MM.1S (cell line): Measurements from ENCODE around the gene ACCSL.

Source experiments
- DNase-seq: peaks from one replicate; pipeline ENCODE4 v3.0.0-alpha.2; 2015
- H2AFZ ChIP-seq: fragments of 300-600 bp; sonication (generic); 2 replicates; pipeline ENCODE4 v1.6.0; 2016; ENCODE audit warnings: antibody characterized with exemption, low read length
- H3F3A ChIP-seq: fragments of 300-600 bp; sonication (generic); 2 replicates; pipeline ENCODE4 v1.6.1; 2016; ENCODE audit warnings: mild to moderate bottlenecking, antibody characterized with exemption, low read length, moderate library complexity, mixed read lengths; ENCODE audit not compliant: insufficient read depth
- H3K27ac ChIP-seq: fragments of 300-600 bp; sonication (generic); 2 replicates; pipeline ENCODE4 v1.5.1; 2016; ENCODE audit warnings: mild to moderate bottlenecking, low read length
- H3K27me3 ChIP-seq: fragments of 300-600 bp; sonication (generic); replicated peaks from 2 replicates; pipeline ENCODE4 v1.6.0; 2016; ENCODE audit warnings: low read length; ENCODE audit not compliant: insufficient read depth
- H3K36me3 ChIP-seq: fragments of 300-600 bp; sonication (generic); replicated peaks from 2 replicates; pipeline ENCODE4 v1.6.1; 2016; ENCODE audit warnings: mild to moderate bottlenecking, low read length, mixed read lengths; ENCODE audit not compliant: insufficient read depth
- H3K4me1 ChIP-seq: fragments of 300-600 bp; sonication (generic); 2 replicates; pipeline ENCODE4 v1.6.1; 2016; ENCODE audit warnings: low read length, mixed read lengths
- H3K4me2 ChIP-seq: fragments of 300-600 bp; sonication (generic); 2 replicates; pipeline ENCODE4 v1.6.0; 2016; ENCODE audit warnings: low read depth, low read length
- H3K4me3 ChIP-seq: fragments of 300-600 bp; sonication (generic); 2 replicates; pipeline ENCODE4 v1.5.1; 2016; ENCODE audit warnings: low read length, mixed read lengths
- H3K79me2 ChIP-seq: fragments of 300-600 bp; sonication (generic); 2 replicates; pipeline ENCODE4 v1.6.1; 2016; ENCODE audit warnings: mixed run types, low read length, mixed read lengths
- H3K9ac ChIP-seq: fragments of 300-600 bp; sonication (generic); 2 replicates; pipeline ENCODE4 v1.6.1; 2016; ENCODE audit warnings: low read length, mixed read lengths
- H3K9me2 ChIP-seq: fragments of 300-600 bp; sonication (generic); replicated peaks from 2 replicates; pipeline ENCODE4 v1.6.1; 2016; ENCODE audit warnings: mild to moderate bottlenecking, low read length, mixed read lengths; ENCODE audit not compliant: insufficient read depth
- H3K9me3 ChIP-seq: fragments of 300-600 bp; sonication (generic); replicated peaks from 2 replicates; pipeline ENCODE4 v1.6.1; 2016; ENCODE audit warnings: mild to moderate bottlenecking, low read length, mixed read lengths; ENCODE audit not compliant: insufficient read depth
- H4K20me1 ChIP-seq: fragments of 300-600 bp; sonication (generic); 2 replicates; pipeline ENCODE4 v1.6.1; 2016; ENCODE audit warnings: mild to moderate bottlenecking, low read length, moderate library complexity, mixed read lengths; ENCODE audit not compliant: insufficient read depth
- CTCF ChIP-seq: fragments of 300-600 bp; sonication (generic); IDR thresholded peaks from 2 replicates; pipeline ENCODE4 v1.5.1; 2016; ENCODE audit warnings: antibody characterized with exemption, low read length, mixed read lengths
- EZH2 ChIP-seq: fragments of 300-600 bp; sonication (generic); optimal IDR thresholded peaks from 2 replicates; pipeline ENCODE3; 2017; ENCODE audit warnings: low read depth, mild to moderate bottlenecking, antibody characterized with exemption, low read length, mixed read lengths
- EZH2phosphoT487 ChIP-seq: fragments of 300-600 bp; sonication (generic); IDR thresholded peaks from 2 replicates; pipeline ENCODE4 v1.6.1; 2018; ENCODE audit warnings: antibody characterized with exemption, low read length

The ACCSL gene

GRCh38 chr11:44065841-44066731 is 18.3 kb downstream of the ACCSL start, which contains the start of gene ACCS:
Gene ACCS (plus strand): TSS chr11:44066270. CDS start chr11:44067628, 1,358 bp downstream.
- Histone ChIP-seq H3K27me3 (no peaks in the 10 kb centered on the region), H3K79me2 (no peaks in the 10 kb centered on the region), H3K9me3 (no peaks in the 10 kb centered on the region), H4K20me1 (no peaks in the 10 kb centered on the region), H3K9ac (peak within 1 kb of the TSS; percentile 59), H3K4me1 (no peaks in the 10 kb centered on the region), H3K27ac (no peak within 1 kb of the TSS; the same call in 1 of the 2 replicates), H3K4me2 (peak within 1 kb of the TSS; percentile 84), H3F3A (no peaks in the 10 kb centered on the region), H3K4me3 (peak within 1 kb of the TSS; percentile 94), H3K9me2 (no peaks in the 10 kb centered on the region), H3K36me3 (no peaks in the 10 kb centered on the region), H2AFZ (peak within 1 kb of the TSS; percentile 89)
- peak; percentile 77 for TF ChIP-seq CTCF
- TF ChIP-seq EZH2phosphoT487, result no peak
- TF ChIP-seq EZH2, result no peak
- peak; percentile 87 for DNase-seq

- no peak for DNase-seq
- Histone ChIP-seq H3K9ac (peak overlapping the region; percentile 59), H3K27ac (no peak overlapping the region)
Measured at GRCh38 chr11:44066732-44067141, 19.0 kb downstream of the ACCSL start.

GRCh38 chr11:44067266-44067665 is 19.5 kb downstream of the ACCSL start:
- H3K27ac ChIP-seq, result no peak overlapping the region
- H3K4me2 ChIP-seq, result no peak overlapping the region
- no peak overlapping the region for H3K4me3 ChIP-seq
- no peak overlapping the region for H2AFZ ChIP-seq
- no peaks in the 10 kb centered on the region for H3K4me1 ChIP-seq
- H3F3A ChIP-seq, result no peaks in the 10 kb centered on the region
- no peaks in the 10 kb centered on the region for H3K36me3 ChIP-seq
- H3K27me3 ChIP-seq, result no peaks in the 10 kb centered on the region
- H3K9me2 ChIP-seq, result no peaks in the 10 kb centered on the region
- no peaks in the 10 kb centered on the region for H3K9me3 ChIP-seq
- DNase-seq, result no peak
- no peaks in the 10 kb centered on the region for H3K79me2 ChIP-seq
- no peak overlapping the region for H3K9ac ChIP-seq
- no peaks in the 10 kb centered on the region for H4K20me1 ChIP-seq
- TF ChIP-seq EZH2phosphoT487, result no peak
- no peak for TF ChIP-seq CTCF
- TF ChIP-seq EZH2, result no peak

More at GRCh38 chr11:44066732-44067141, 19.0 kb downstream of the ACCSL start:
- H3K9me2 ChIP-seq, result no peaks in the 10 kb centered on the region
- peak overlapping the region; percentile 84 for H3K4me2 ChIP-seq
- peak overlapping the region; percentile 89 for H2AFZ ChIP-seq
- no peaks in the 10 kb centered on the region for H3K27me3 ChIP-seq
- no peaks in the 10 kb centered on the region for H3K4me1 ChIP-seq
- H3F3A ChIP-seq, result no peaks in the 10 kb centered on the region
- no peaks in the 10 kb centered on the region for H3K9me3 ChIP-seq
- TF ChIP-seq CTCF (no peak), EZH2phosphoT487 (no peak), EZH2 (no peak)
- H3K4me3 ChIP-seq, result peak overlapping the region; percentile 94
- H3K79me2 ChIP-seq, result no peaks in the 10 kb centered on the region
- H3K36me3 ChIP-seq, result no peaks in the 10 kb centered on the region
- no peaks in the 10 kb centered on the region for H4K20me1 ChIP-seq
